Measurements from ENCODE around the gene LRP2.

DNA sequence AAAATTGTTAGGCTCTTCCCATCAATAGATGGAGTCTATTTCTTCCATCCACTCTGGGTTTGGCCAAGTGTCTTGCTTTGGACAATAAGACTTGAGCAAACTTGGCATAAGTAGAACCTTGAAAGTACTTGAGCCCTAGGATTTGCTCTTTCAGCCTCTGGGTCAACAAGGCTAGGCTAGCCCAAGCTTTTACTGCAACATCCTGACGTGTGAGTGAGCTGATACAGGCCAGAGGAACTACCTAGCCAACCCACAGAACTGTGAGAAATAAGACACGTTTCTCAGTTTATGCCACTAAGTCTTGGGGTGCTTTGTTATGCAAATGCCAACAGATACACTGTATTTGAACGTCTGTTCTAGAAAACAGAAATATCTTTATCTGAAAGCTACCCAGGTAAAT is 71.9 kb downstream of the LRP2 start:
- TF ChIP-seq, protein P1, sequence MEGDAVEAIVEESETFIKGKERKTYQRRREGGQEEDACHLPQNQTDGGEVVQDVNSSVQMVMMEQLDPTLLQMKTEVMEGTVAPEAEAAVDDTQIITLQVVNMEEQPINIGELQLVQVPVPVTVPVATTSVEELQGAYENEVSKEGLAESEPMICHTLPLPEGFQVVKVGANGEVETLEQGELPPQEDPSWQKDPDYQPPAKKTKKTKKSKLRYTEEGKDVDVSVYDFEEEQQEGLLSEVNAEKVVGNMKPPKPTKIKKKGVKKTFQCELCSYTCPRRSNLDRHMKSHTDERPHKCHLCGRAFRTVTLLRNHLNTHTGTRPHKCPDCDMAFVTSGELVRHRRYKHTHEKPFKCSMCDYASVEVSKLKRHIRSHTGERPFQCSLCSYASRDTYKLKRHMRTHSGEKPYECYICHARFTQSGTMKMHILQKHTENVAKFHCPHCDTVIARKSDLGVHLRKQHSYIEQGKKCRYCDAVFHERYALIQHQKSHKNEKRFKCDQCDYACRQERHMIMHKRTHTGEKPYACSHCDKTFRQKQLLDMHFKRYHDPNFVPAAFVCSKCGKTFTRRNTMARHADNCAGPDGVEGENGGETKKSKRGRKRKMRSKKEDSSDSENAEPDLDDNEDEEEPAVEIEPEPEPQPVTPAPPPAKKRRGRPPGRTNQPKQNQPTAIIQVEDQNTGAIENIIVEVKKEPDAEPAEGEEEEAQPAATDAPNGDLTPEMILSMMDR (IDR thresholded peaks at IDR 0.05) = no peak
- no peak for TF ChIP-seq POLR2A (IDR thresholded peaks at IDR 0.05)
